Trophoblast cell (in vitro differentiated cells and primary cell): ENCODE measurements around the gene RAB7A.

ENCODE experiments used
- DNase-seq, 2 donors: peaks; one replicate each; pipeline ENCODE4 v3.0.0-alpha.2; 2016
- H2AFZ ChIP-seq: 2 replicates; pipeline ENCODE4 v1.6.1; 2013; ENCODE audit warnings: low read length, moderate library complexity, mild to moderate bottlenecking; ENCODE audit not compliant: insufficient read depth, poor library complexity
- H2AK5ac ChIP-seq: 2 replicates; pipeline ENCODE4 v1.6.1; 2013; ENCODE audit warnings: mild to moderate bottlenecking, low read length
- H2BK120ac ChIP-seq: 2 replicates; pipeline ENCODE4 v1.6.1; 2013; ENCODE audit warnings: low read length, mild to moderate bottlenecking, moderate library complexity; ENCODE audit not compliant: insufficient read depth, poor library complexity
- H2BK12ac ChIP-seq: 2 replicates; pipeline ENCODE4 v1.6.1; 2013; ENCODE audit warnings: mild to moderate bottlenecking, low read length, moderate library complexity
- H2BK5ac ChIP-seq: 2 replicates; pipeline ENCODE4 v1.6.1; 2013; ENCODE audit warnings: low read length, low read depth, moderate library complexity, mild to moderate bottlenecking; ENCODE audit not compliant: poor library complexity
- H3K14ac ChIP-seq: 2 replicates; pipeline ENCODE4 v1.6.1; 2013; ENCODE audit warnings: mild to moderate bottlenecking, low read length
- H3K18ac ChIP-seq: 2 replicates; pipeline ENCODE4 v1.6.1; 2013; ENCODE audit warnings: mild to moderate bottlenecking, low read length
- H3K23ac ChIP-seq: 2 replicates; pipeline ENCODE4 v1.6.1; 2013; ENCODE audit warnings: low read length
- H3K27ac ChIP-seq: 2 replicates; pipeline ENCODE4 v1.5.1; 2013; ENCODE audit warnings: low read depth, mild to moderate bottlenecking, inconsistent platforms, low read length, moderate library complexity
- H3K27me3 ChIP-seq: 2 replicates; pipeline ENCODE4 v1.6.1; 2013; ENCODE audit warnings: inconsistent platforms, mild to moderate bottlenecking, low read length, moderate library complexity; ENCODE audit not compliant: insufficient read depth
- H3K36me3 ChIP-seq, 2 experiments: 1 replicate in 1 of 2; 2 replicates in 1 of 2; pipeline ENCODE4 v1.6.1; 2013; ENCODE audit warnings: low read length in 2 of 2, mild to moderate bottlenecking in 2 of 2, moderate library complexity in 1 of 2; ENCODE audit not compliant: insufficient read depth in 2 of 2, control insufficient read depth in 1 of 2
- H3K4ac ChIP-seq: 2 replicates; pipeline ENCODE4 v1.6.1; 2013; ENCODE audit warnings: low read depth, mild to moderate bottlenecking, low read length, moderate library complexity
- H3K4me1 ChIP-seq, 2 experiments: 1 replicate in 1 of 2; 2 replicates in 1 of 2; pipeline ENCODE4 v1.6.1; 2013; ENCODE audit warnings: low read length in 2 of 2, mild to moderate bottlenecking in 2 of 2, moderate library complexity in 1 of 2; ENCODE audit not compliant: insufficient read depth in 2 of 2, control insufficient read depth in 1 of 2
- H3K4me2 ChIP-seq: 2 replicates; pipeline ENCODE4 v1.6.1; 2013; ENCODE audit warnings: inconsistent platforms, mild to moderate bottlenecking, low read length, moderate library complexity
- H3K4me3 ChIP-seq: 2 replicates; pipeline ENCODE4 v1.5.1; 2013; ENCODE audit warnings: mild to moderate bottlenecking, low read depth, low read length, inconsistent platforms
- H3K79me1 ChIP-seq: one replicate; pipeline ENCODE4 v1.6.1; 2013; ENCODE audit warnings: low read length
- H3K79me2 ChIP-seq: 2 replicates; pipeline ENCODE4 v1.6.1; 2013; ENCODE audit warnings: low read length, mild to moderate bottlenecking; ENCODE audit not compliant: control insufficient read depth, insufficient read depth, poor library complexity
- H3K9ac ChIP-seq: 2 replicates; pipeline ENCODE4 v1.6.1; 2013; ENCODE audit warnings: mild to moderate bottlenecking, low read length
- H3K9me3 ChIP-seq: 2 replicates; pipeline ENCODE4 v1.6.1; 2013; ENCODE audit warnings: low read depth, mild to moderate bottlenecking, control low read depth, inconsistent platforms, low read length; ENCODE audit not compliant: insufficient read depth
- H4K12ac ChIP-seq: 2 replicates; pipeline ENCODE4 v1.6.1; 2013; ENCODE audit warnings: low read depth, mild to moderate bottlenecking, low read length, moderate library complexity
- H4K8ac ChIP-seq: 2 replicates; pipeline ENCODE4 v1.6.1; 2013; ENCODE audit warnings: low read depth, mild to moderate bottlenecking, low read length, moderate library complexity
- H4K91ac ChIP-seq: one replicate; pipeline ENCODE4 v1.6.1; 2013; ENCODE audit warnings: low read depth, mild to moderate bottlenecking, low read length, moderate library complexity
- WGBS: extraction: QIAGEN DNeasy Blood & Tissue Kit; methylation state at CpG from one replicate; pipeline ENCODE4 v1.1.7; 2013; ENCODE audit warnings: missing lambda C conversion rate; ENCODE audit not compliant: insufficient read length, insufficient coverage; ENCODE audit errors: extremely low coverage; 5-methylcytosine and 5-hydroxymethylcytosine counted together

RAB7A gene

GRCh38 chr3:128709038-128709437 is 16.9 kb upstream of the RAB7A start:
- no peak overlapping the region for H2AFZ ChIP-seq
- peaks cover 14% of the 10 kb centered on the region in 2 experiments for H3K4me1 ChIP-seq
- no peaks in the 10 kb centered on the region for H3K27me3 ChIP-seq
- H3K18ac ChIP-seq = no peak overlapping the region
- H3K9ac ChIP-seq = no peak overlapping the region
- no peaks in the 10 kb centered on the region for H3K79me1 ChIP-seq
- H3K23ac ChIP-seq = no peak overlapping the region
- no peak overlapping the region for H4K12ac ChIP-seq
- H3K79me2 ChIP-seq = no peaks in the 10 kb centered on the region
- no CpG with 5 or more reads among the region's 4 CpGs for WGBS
- peak overlapping the region; percentile 29 for H3K14ac ChIP-seq
- no peak overlapping the region for H2BK12ac ChIP-seq
- no peak overlapping the region for H3K27ac ChIP-seq
- H4K91ac ChIP-seq = no peak overlapping the region
- H3K36me3 ChIP-seq = no peaks in the 10 kb centered on the region
- H2BK5ac ChIP-seq = no peak overlapping the region
- no peak overlapping the region for H2BK120ac ChIP-seq
- H3K4me3 ChIP-seq = no peak overlapping the region
- no peak overlapping the region for H3K4me2 ChIP-seq
- DNase-seq = no peak
- no peak overlapping the region for H4K8ac ChIP-seq
- no peaks in the 10 kb centered on the region for H3K9me3 ChIP-seq
- no peak overlapping the region for H2AK5ac ChIP-seq
- no peak overlapping the region for H3K4ac ChIP-seq

- no peak overlapping the region for H3K23ac ChIP-seq
- H2BK120ac ChIP-seq = no peak overlapping the region
- H3K18ac ChIP-seq = no peak overlapping the region
- WGBS = no CpG with 5 or more reads among the region's 10 CpGs
- DNase-seq = peak; percentile 71 to 77
- no peak overlapping the region for H3K4me3 ChIP-seq
- no peak overlapping the region for H4K8ac ChIP-seq
- no peak overlapping the region for H2AK5ac ChIP-seq
- no peaks in the 10 kb centered on the region for H3K9me3 ChIP-seq
- H3K36me3 ChIP-seq = no peaks in the 10 kb centered on the region
- no peak overlapping the region for H2BK5ac ChIP-seq
- no peak overlapping the region for H3K4me2 ChIP-seq
- H4K91ac ChIP-seq = no peak overlapping the region
- H3K4ac ChIP-seq = no peak overlapping the region
- H3K79me1 ChIP-seq = no peaks in the 10 kb centered on the region
- H3K9ac ChIP-seq = no peak overlapping the region
- H2AFZ ChIP-seq = no peak overlapping the region
- H2BK12ac ChIP-seq = no peak overlapping the region
- H3K79me2 ChIP-seq = no peaks in the 10 kb centered on the region
- H3K27me3 ChIP-seq = no peaks in the 10 kb centered on the region
- H3K4me1 ChIP-seq = peaks cover 14% of the 10 kb centered on the region in 2 experiments
- no peak overlapping the region for H3K14ac ChIP-seq
- no peak overlapping the region for H3K27ac ChIP-seq
- H4K12ac ChIP-seq = no peak overlapping the region
These were observed 16.3 kb upstream of the RAB7A start for GRCh38 chr3:128709506-128710210.

GRCh38 chr3:128710816-128711433 is 15.1 kb upstream of the RAB7A start:
- Histone ChIP-seq H3K79me2 (no peaks in the 10 kb centered on the region), H2BK5ac (no peak overlapping the region), H4K8ac (no peak overlapping the region), H3K4ac (no peak overlapping the region), H3K4me3 (no peak overlapping the region), H3K9me3 (peaks cover 3% of the 10 kb centered on the region), H2BK120ac (no peak overlapping the region), H3K36me3 (no peaks in the 10 kb centered on the region), H4K91ac (no peak overlapping the region), H3K9ac (no peak overlapping the region), H4K12ac (no peak overlapping the region), H3K79me1 (no peaks in the 10 kb centered on the region), H3K27me3 (no peaks in the 10 kb centered on the region), H3K27ac (no peak overlapping the region), H3K18ac (no peak overlapping the region), H3K4me2 (no peak overlapping the region), H3K4me1 (peaks cover 14% of the 10 kb centered on the region in 2 experiments), H2AFZ (no peak overlapping the region), H3K23ac (no peak overlapping the region), H3K14ac (no peak overlapping the region), H2AK5ac (no peak overlapping the region), H2BK12ac (no peak overlapping the region)
- no peak for DNase-seq
- WGBS = no CpG with 5 or more reads among the region's 7 CpGs

DNA sequence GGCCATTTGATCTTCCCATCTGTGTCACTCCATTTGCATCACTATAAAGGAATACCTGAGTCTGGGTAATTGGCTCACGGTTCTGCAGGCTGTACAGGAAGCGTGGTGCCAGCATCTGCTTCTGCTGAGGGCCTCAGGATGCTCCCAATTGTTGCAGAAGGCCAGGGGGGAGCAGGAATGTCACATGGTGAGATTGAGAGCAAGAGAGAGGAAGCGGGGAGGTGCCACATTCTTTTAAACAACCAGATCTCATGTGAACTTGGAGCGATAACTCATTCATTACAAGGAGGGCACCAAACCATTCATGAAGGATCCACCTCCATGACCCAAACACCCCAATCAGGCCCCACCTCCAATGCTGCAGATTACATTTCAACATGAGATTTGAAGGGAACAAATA is 13.1 kb upstream of the RAB7A start:
- peaks cover 3% of the 10 kb centered on the region for H3K9me3 ChIP-seq
- H3K23ac ChIP-seq = no peak overlapping the region
- H2AK5ac ChIP-seq = no peak overlapping the region
- no peak overlapping the region for H2AFZ ChIP-seq
- peaks cover 14% of the 10 kb centered on the region in 2 experiments for H3K4me1 ChIP-seq
- no peaks in the 10 kb centered on the region for H3K79me1 ChIP-seq
- no peak overlapping the region for H2BK12ac ChIP-seq
- H3K4ac ChIP-seq = no peak overlapping the region
- no peak overlapping the region for H4K8ac ChIP-seq
- H3K4me3 ChIP-seq = no peak overlapping the region
- H4K12ac ChIP-seq = no peak overlapping the region
- no peaks in the 10 kb centered on the region for H3K27me3 ChIP-seq
- no peak overlapping the region for H3K4me2 ChIP-seq
- no peak for DNase-seq
- H2BK120ac ChIP-seq = no peak overlapping the region
- no CpG with 5 or more reads among the region's 4 CpGs for WGBS
- H3K9ac ChIP-seq = no peak overlapping the region
- no peak overlapping the region for H3K14ac ChIP-seq
- H3K18ac ChIP-seq = no peak overlapping the region
- H2BK5ac ChIP-seq = no peak overlapping the region
- no peaks in the 10 kb centered on the region for H3K79me2 ChIP-seq
- no peak overlapping the region for H3K27ac ChIP-seq
- H4K91ac ChIP-seq = no peak overlapping the region
- no peaks in the 10 kb centered on the region for H3K36me3 ChIP-seq
